Measurements from ENCODE around the gene XPO1.

XPO1 gene

GRCh38 chr2:61465045-61465444 lies 73.1 kb downstream of the XPO1 start:
- Histone ChIP-seq H3K36me3 (ENCODE audit: control insufficient read depth, insufficient read depth, low read length) (no peaks in the 10 kb centered on the region), H3K4me3 (replicated peaks; ENCODE audit: low read depth, low read length) (no peak overlapping the region), H3K27me3 (replicated peaks; ENCODE audit: control insufficient read depth, insufficient read depth, low read length) (no peaks in the 10 kb centered on the region)
- no peak for DNase-seq (ENCODE audit: extremely low read depth, insufficient read length)
- no peak for TF ChIP-seq CTCF (IDR thresholded peaks at IDR 0.05; ENCODE audit: insufficient read depth, low read length, poor library complexity, severe bottlenecking)

GRCh38 chr2:61463769-61464475 lies 74.2 kb downstream of the XPO1 start:
- Histone ChIP-seq H3K4me3 (replicated peaks; ENCODE audit: low read depth, low read length) (no peak overlapping the region), H3K27me3 (replicated peaks; ENCODE audit: control insufficient read depth, insufficient read depth, low read length) (no peaks in the 10 kb centered on the region), H3K36me3 (ENCODE audit: control insufficient read depth, insufficient read depth, low read length) (no peaks in the 10 kb centered on the region)
- DNase-seq (ENCODE audit: extremely low read depth, insufficient read length): no peak
- no peak for TF ChIP-seq CTCF (IDR thresholded peaks at IDR 0.05; ENCODE audit: insufficient read depth, low read length, poor library complexity, severe bottlenecking)

GRCh38 chr2:61461404-61461803 lies 76.8 kb downstream of the XPO1 start:
- no peak for TF ChIP-seq CTCF (IDR thresholded peaks at IDR 0.05; ENCODE audit: insufficient read depth, low read length, poor library complexity, severe bottlenecking)
- no peaks in the 10 kb centered on the region for H3K36me3 ChIP-seq (ENCODE audit: control insufficient read depth, insufficient read depth, low read length)

GRCh38 chr2:61460163-61460562 lies 78.0 kb downstream of the XPO1 start:
- H3K36me3 ChIP-seq (ENCODE audit: control insufficient read depth, insufficient read depth, low read length): no peaks in the 10 kb centered on the region
- no peaks in the 10 kb centered on the region for H3K27me3 ChIP-seq (replicated peaks; ENCODE audit: control insufficient read depth, insufficient read depth, low read length)
- TF ChIP-seq CTCF (IDR thresholded peaks at IDR 0.05; ENCODE audit: insufficient read depth, low read length, poor library complexity, severe bottlenecking): no peak
- no peak overlapping the region for H3K4me3 ChIP-seq (replicated peaks; ENCODE audit: low read depth, low read length)
- DNase-seq (ENCODE audit: extremely low read depth, insufficient read length): no peak

More at GRCh38 chr2:61461404-61461803, 76.8 kb downstream of the XPO1 start:
- Histone ChIP-seq H3K4me3 (replicated peaks; ENCODE audit: low read depth, low read length) (no peak overlapping the region), H3K27me3 (replicated peaks; ENCODE audit: control insufficient read depth, insufficient read depth, low read length) (no peaks in the 10 kb centered on the region)
- DNase-seq (ENCODE audit: extremely low read depth, insufficient read length): no peak

- no peak for TF ChIP-seq CTCF (IDR thresholded peaks at IDR 0.05; ENCODE audit: insufficient read depth, low read length, poor library complexity, severe bottlenecking)
- Histone ChIP-seq H3K36me3 (ENCODE audit: control insufficient read depth, insufficient read depth, low read length) (no peaks in the 10 kb centered on the region), H3K27me3 (replicated peaks; ENCODE audit: control insufficient read depth, insufficient read depth, low read length) (no peaks in the 10 kb centered on the region), H3K4me3 (replicated peaks; ENCODE audit: low read depth, low read length) (no peak overlapping the region)
- DNase-seq (ENCODE audit: extremely low read depth, insufficient read length): no peak
Measured at GRCh38 chr2:61456746-61457420, 81.3 kb downstream of the XPO1 start.
